A673 (cell line): ENCODE data around the gene NAE1. TPM values are rescaled to one million over a fixed set of nuclear protein-coding genes. Genes with fewer than 3 reads are reported as not detected.

Experiments used
- BruUV-seq: library from RNA; stranded (reverse); fragments of 400-500 nt; replicated peaks from 2 replicates; lab custom pipeline; 2021; lab: Mats Ljungman, UMichigan
- CTCF ChIA-PET: fragments of 300-600 bp; sonication (Branson Sonifier 250); formaldehyde crosslinking; loops from one replicate; lab custom pipeline; 2022; ENCODE audit warnings: antibody characterized with exemption; lab: Charles Lee
- POLR2A ChIA-PET: fragments of 300-600 bp; sonication (Branson Sonifier 250); formaldehyde crosslinking; loops from one replicate; lab custom pipeline; 2022; ENCODE audit warnings: antibody characterized with exemption; ENCODE audit not compliant: low non-redundant PET; lab: Charles Lee
- DNase-seq: peaks from one replicate; pipeline ENCODE4 v3.0.0-alpha.2; 2015; ENCODE audit warnings: low spot score
- H3K27ac ChIP-seq: fragments of 200-600 bp; sonication (generic); 2 replicates; pipeline ENCODE4 v1.5.1; 2016; ENCODE audit warnings: mixed run types, low read depth, mild to moderate bottlenecking, mixed read lengths, antibody characterized with exemption, low read length; ENCODE audit not compliant: poor library complexity, severe bottlenecking
- H3K27me3 ChIP-seq: fragments of 200-600 bp; sonication (generic); replicated peaks from 2 replicates; pipeline ENCODE4 v1.6.1; 2017; ENCODE audit warnings: mixed run types, low read depth, mild to moderate bottlenecking, mixed read lengths, antibody characterized with exemption, low read length; ENCODE audit not compliant: insufficient read depth, poor library complexity
- H3K36me3 ChIP-seq: fragments of 200-600 bp; sonication (generic); 2 replicates; pipeline ENCODE4 v1.6.1; 2016; ENCODE audit warnings: mixed run types, mild to moderate bottlenecking, mixed read lengths, antibody characterized with exemption, low read length; ENCODE audit not compliant: insufficient read depth, poor library complexity, severe bottlenecking
- H3K4me1 ChIP-seq: fragments of 200-600 bp; sonication (generic); 2 replicates; pipeline ENCODE4 v1.6.1; 2017; ENCODE audit warnings: mixed run types, mild to moderate bottlenecking, mixed read lengths, antibody characterized with exemption, low read length; ENCODE audit not compliant: insufficient read depth, poor library complexity, severe bottlenecking
- H3K4me3 ChIP-seq: fragments of 200-600 bp; sonication (generic); 2 replicates; pipeline ENCODE4 v1.5.1; 2016; ENCODE audit warnings: low read depth, mixed run types, mild to moderate bottlenecking, mixed read lengths, low read length; ENCODE audit not compliant: poor library complexity, severe bottlenecking
- H3K9me3 ChIP-seq: fragments of 200-600 bp; sonication (generic); 2 replicates; pipeline ENCODE4 v1.6.1; 2016; ENCODE audit warnings: mixed run types, low read depth, mild to moderate bottlenecking, mixed read lengths, antibody characterized with exemption, low read length; ENCODE audit not compliant: poor library complexity, severe bottlenecking
- CTCF ChIP-seq: fragments of 300-800, 200-600 bp; sonication (generic); conservative IDR thresholded peaks from 2 replicates; pipeline ENCODE4 v1.5.1; 2017; ENCODE audit warnings: low read depth, mild to moderate bottlenecking, antibody characterized with exemption, low read length, moderate library complexity, mixed read lengths
- EZH2 ChIP-seq: fragments of 200-600 bp; sonication (generic); IDR thresholded peaks from 2 replicates; pipeline ENCODE4 v1.6.1; 2017; ENCODE audit warnings: borderline replicate concordance, low read depth, mild to moderate bottlenecking, mixed read lengths, antibody characterized with exemption, low read length; ENCODE audit not compliant: poor library complexity, severe bottlenecking
- intact Hi-C: fragments of 100-400 bp; cut with micrococcal nuclease; formaldehyde crosslinking; loops from one replicate; pipeline ENCODE4 v1.10.0; 2022; ENCODE audit not compliant: unreplicated experiment
- total RNA-seq: library from RNA; stranded (reverse); gene quantifications from 2 replicates; pipeline ENCODE4 v1.2.3, GENCODE V29; 2021

Gene NAE1
- total RNA-seq, 1 experiment from 2014 or later: 172 TPM

GRCh38 chr16:66863707-66864106 lies 32.9 kb upstream of the NAE1 start:
- TF ChIP-seq EZH2: no peak
- TF ChIP-seq CTCF: no peak
- Histone ChIP-seq H3K36me3 (no peaks in the 10 kb centered on the region), H3K4me3 (no peak overlapping the region), H3K27ac (no peak overlapping the region), H3K27me3 (no peaks in the 10 kb centered on the region), H3K9me3 (no peaks in the 10 kb centered on the region), H3K4me1 (peaks cover 25% of the 10 kb centered on the region)
- no peak for DNase-seq
- intact Hi-C loops: loop anchor here (10.0 kb wide), 1 partner anchor 459 kb away; no protein-coding TSS in a partner anchor
- POLR2A ChIA-PET: no interaction called here
- no TSS peak for BruUV-seq
- CTCF ChIA-PET: no interaction called here

DNA sequence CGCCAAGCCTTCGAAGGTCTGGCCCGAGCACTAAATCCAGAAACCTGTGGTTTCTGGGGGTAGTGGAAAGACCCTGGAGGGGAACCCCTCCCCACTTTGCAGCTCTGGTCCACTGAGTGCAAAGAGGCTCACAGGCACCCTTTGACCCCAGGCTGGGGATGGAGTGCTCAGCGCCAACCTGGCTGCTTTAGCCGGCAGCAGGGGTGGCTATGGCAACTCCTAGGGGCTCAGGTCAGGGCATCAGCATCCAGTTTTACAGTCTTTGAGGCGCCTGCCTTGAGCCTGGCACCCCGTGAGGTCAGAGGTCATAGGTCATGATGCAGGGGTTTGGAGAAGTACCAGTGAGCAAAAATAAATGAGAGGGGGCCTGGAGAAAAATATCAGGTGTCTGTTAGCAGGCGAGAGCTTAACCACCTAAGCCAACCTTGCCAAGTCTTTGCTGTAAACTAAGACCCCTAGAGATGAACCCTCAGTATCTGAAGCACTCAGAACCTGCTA lies 31.3 kb upstream of the NAE1 start:
- DNase-seq: no peak
- intact Hi-C loops: loop anchor here (10.0 kb wide), 1 partner anchor 457 kb away; no protein-coding TSS in a partner anchor
- Histone ChIP-seq H3K27me3 (no peaks in the 10 kb centered on the region), H3K36me3 (no peaks in the 10 kb centered on the region), H3K4me1 (peaks cover 25% of the 10 kb centered on the region), H3K4me3 (no peak overlapping the region), H3K27ac (no peak overlapping the region), H3K9me3 (no peaks in the 10 kb centered on the region)
- POLR2A ChIA-PET: interaction anchor here (0.6 kb wide), 1 partner anchor 16 kb away, joined by 5 read pairs; no protein-coding TSS in a partner anchor
- no TSS peak for BruUV-seq
- CTCF ChIA-PET: no interaction called here
- TF ChIP-seq EZH2 (no peak), CTCF (no peak)

GRCh38 chr16:66859397-66860068 lies 28.8 kb upstream of the NAE1 start:
- POLR2A ChIA-PET: interaction anchor here (0.6 kb wide), 1 partner anchor 146 kb away, joined by 14 read pairs; no protein-coding TSS in a partner anchor
- Histone ChIP-seq H3K9me3 (no peaks in the 10 kb centered on the region), H3K4me3 (no peak overlapping the region), H3K27ac (no peak overlapping the region), H3K4me1 (peaks cover 25% of the 10 kb centered on the region), H3K36me3 (no peaks in the 10 kb centered on the region), H3K27me3 (no peaks in the 10 kb centered on the region)
- CTCF ChIA-PET: interaction anchor here (0.8 kb wide), 1 partner anchor 8 kb away, joined by 3 read pairs; no protein-coding TSS in a partner anchor
- TF ChIP-seq CTCF (no peak), EZH2 (no peak)
- no peak for DNase-seq
- intact Hi-C loops: loop anchor here (10.0 kb wide), 1 partner anchor 455 kb away; no protein-coding TSS in a partner anchor
- no TSS peak for BruUV-seq
